ENCODE measurements around the gene MDC1.

DNA sequence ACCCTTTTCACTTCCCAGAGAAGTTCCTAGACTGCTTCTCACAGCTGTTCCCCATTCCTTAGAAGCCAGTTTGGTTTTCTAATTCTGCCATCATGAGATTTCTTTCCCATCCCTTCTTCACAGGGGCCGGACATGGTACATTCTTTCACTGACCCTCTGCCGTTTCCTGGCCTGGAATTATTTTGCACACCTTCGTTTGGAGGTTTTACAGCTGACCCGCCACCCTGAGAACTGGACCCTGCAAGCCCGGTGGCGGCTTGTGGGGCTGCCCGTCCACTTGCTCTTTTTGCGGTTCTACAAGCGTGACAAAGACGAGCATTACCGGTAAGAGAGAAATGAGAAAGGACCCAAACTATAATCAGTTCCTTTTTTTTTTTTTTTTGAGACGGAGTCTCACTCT is 65.9 kb downstream of the MDC1 start:
- TF ChIP-seq, protein P1, sequence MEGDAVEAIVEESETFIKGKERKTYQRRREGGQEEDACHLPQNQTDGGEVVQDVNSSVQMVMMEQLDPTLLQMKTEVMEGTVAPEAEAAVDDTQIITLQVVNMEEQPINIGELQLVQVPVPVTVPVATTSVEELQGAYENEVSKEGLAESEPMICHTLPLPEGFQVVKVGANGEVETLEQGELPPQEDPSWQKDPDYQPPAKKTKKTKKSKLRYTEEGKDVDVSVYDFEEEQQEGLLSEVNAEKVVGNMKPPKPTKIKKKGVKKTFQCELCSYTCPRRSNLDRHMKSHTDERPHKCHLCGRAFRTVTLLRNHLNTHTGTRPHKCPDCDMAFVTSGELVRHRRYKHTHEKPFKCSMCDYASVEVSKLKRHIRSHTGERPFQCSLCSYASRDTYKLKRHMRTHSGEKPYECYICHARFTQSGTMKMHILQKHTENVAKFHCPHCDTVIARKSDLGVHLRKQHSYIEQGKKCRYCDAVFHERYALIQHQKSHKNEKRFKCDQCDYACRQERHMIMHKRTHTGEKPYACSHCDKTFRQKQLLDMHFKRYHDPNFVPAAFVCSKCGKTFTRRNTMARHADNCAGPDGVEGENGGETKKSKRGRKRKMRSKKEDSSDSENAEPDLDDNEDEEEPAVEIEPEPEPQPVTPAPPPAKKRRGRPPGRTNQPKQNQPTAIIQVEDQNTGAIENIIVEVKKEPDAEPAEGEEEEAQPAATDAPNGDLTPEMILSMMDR (IDR thresholded peaks at IDR 0.05) = no peak
- no peak for TF ChIP-seq POLR2A (IDR thresholded peaks at IDR 0.05)
